K562 (cell line): ENCODE measurements around the gene LAMA3. TPM values are rescaled to one million over a fixed set of nuclear protein-coding genes. Genes with fewer than 3 reads are reported as not detected.

Experiments
- ATAC-seq: fragments of 200-7000 bp; cut with Tn5 transposase; 3 replicates; pipeline ENCODE4 v1.9.1; 2020; ENCODE audit warnings: moderate library complexity
- BruUV-seq: library from RNA; stranded (reverse); fragments of 400-500 nt; replicated peaks from 2 replicates; lab custom pipeline; 2021; lab: Mats Ljungman, UMichigan
- CTCF ChIA-PET: fragments of 300-600 bp; formaldehyde crosslinking; extraction: SDS; loops from one replicate; lab custom pipeline; 2021; ENCODE audit warnings: low intra/inter-chr PET ratio; lab: Yijun Ruan, JAX
- POLR2A ChIA-PET: fragments of 300-600, 350-650 bp; sonication (Branson Sonifier 250); formaldehyde crosslinking; extraction: SDS; loops from one replicate; lab custom pipeline; 2021; ENCODE audit warnings: antibody characterized with exemption, inconsistent platforms; lab: Yijun Ruan, JAX
- DNase-seq, 4 experiments: peaks; one replicate each; pipeline versions ENCODE4 v3.0.0 to v3.0.0-alpha.2; 2011 to 2018; ENCODE audit warnings: low spot score in 3 of 4, mixed read lengths in 3 of 4; ENCODE audit errors: extremely low read depth in 1 of 4
- FAIRE-seq: peaks from 2 replicates; lab custom pipeline; 2011; peaks lifted over from hg19 to GRCh38; lab: Jason Lieb, UNC
- H2AFZ ChIP-seq: 2 replicates; pipeline ENCODE4 v1.6.0; 2011; ENCODE audit warnings: low read depth, low read length, control low read depth, inconsistent platforms
- H3K27ac ChIP-seq: fragments of 200-600 bp; 3 replicates; pipeline ENCODE4 v1.8.0; 2011; ENCODE audit warnings: low read depth, mild to moderate bottlenecking, control low read depth, inconsistent platforms, low read length, moderate library complexity, mixed read lengths; ENCODE audit errors: extremely low read depth
- H3K27me3 ChIP-seq, 2 experiments: fragments of 300-600 bp in 1 of 2; 2 replicates in 1 of 2; 3 replicates in 1 of 2; pipeline versions ENCODE4 v1.6.0 to v1.8.0; 2011; ENCODE audit warnings: inconsistent platforms in 2 of 2, low read length in 2 of 2, mild to moderate bottlenecking in 1 of 2, mixed read lengths in 1 of 2, moderate library complexity in 1 of 2; ENCODE audit not compliant: control insufficient read depth in 2 of 2, insufficient read depth in 2 of 2
- H3K36me3 ChIP-seq: fragments of 300-600 bp; 3 replicates; pipeline ENCODE4 v1.8.0; 2011; ENCODE audit warnings: mild to moderate bottlenecking, low read length, inconsistent platforms; ENCODE audit not compliant: control insufficient read depth, insufficient read depth
- H3K4me1 ChIP-seq, 2 experiments: fragments of 200-600 bp in 1 of 2; replicated peaks in 1 of 2; 2 replicates in 1 of 2; 3 replicates in 1 of 2; pipeline versions ENCODE4 v1.5.1 to v1.8.0; 2011; ENCODE audit warnings: inconsistent platforms in 2 of 2, low read length in 2 of 2, mild to moderate bottlenecking in 1 of 2, mixed read lengths in 1 of 2, moderate library complexity in 1 of 2; ENCODE audit not compliant: control insufficient read depth in 2 of 2, insufficient read depth in 2 of 2
- H3K4me2 ChIP-seq: 2 replicates; pipeline ENCODE4 v1.6.1; 2011; ENCODE audit warnings: low read length, control low read depth, inconsistent platforms, mixed read lengths; ENCODE audit not compliant: insufficient read depth
- H3K4me3 ChIP-seq: fragments of 200-600 bp; sonication (generic), shearing (Covaris generic); 2 replicates; pipeline ENCODE4 v1.5.1; 2016; ENCODE audit warnings: control low read depth, inconsistent platforms
- H3K79me2 ChIP-seq: fragments of 200-600 bp; 3 replicates; pipeline ENCODE4 v1.8.0; 2011; ENCODE audit warnings: low read length, inconsistent platforms; ENCODE audit not compliant: control insufficient read depth, insufficient read depth
- H3K9ac ChIP-seq, 2 experiments: 2 replicates each; pipeline versions ENCODE4 v1.6.0 to v1.6.1; 2011; ENCODE audit warnings: low read depth in 2 of 2, low read length in 2 of 2, control low read depth in 1 of 2, inconsistent platforms in 1 of 2, mild to moderate bottlenecking in 1 of 2, mixed read lengths in 1 of 2; ENCODE audit not compliant: insufficient read depth in 1 of 2
- H3K9me1 ChIP-seq: one replicate; pipeline ENCODE4 v1.6.0; 2011; ENCODE audit warnings: inconsistent platforms, mild to moderate bottlenecking, low read length, moderate library complexity; ENCODE audit not compliant: control insufficient read depth, insufficient read depth
- H3K9me3 ChIP-seq: replicated peaks from 2 replicates; pipeline ENCODE4 v1.5.1; 2011; ENCODE audit warnings: low read depth, low read length, inconsistent platforms; ENCODE audit not compliant: control insufficient read depth, insufficient read depth
- H4K20me1 ChIP-seq: replicated peaks from 2 replicates; pipeline ENCODE4 v1.6.1; 2011; ENCODE audit warnings: low read length, inconsistent platforms, mixed read lengths; ENCODE audit not compliant: control insufficient read depth, insufficient read depth
- CBX8 ChIP-seq: fragments of 200-600 bp; sonication (generic); IDR thresholded peaks from 2 replicates; pipeline ENCODE4 v1.6.1; 2012; ENCODE audit warnings: borderline replicate concordance, mixed run types, low read depth, mild to moderate bottlenecking, moderate library complexity, mixed read lengths, low read length, control low read depth, inconsistent platforms; ENCODE audit not compliant: poor library complexity, severe bottlenecking; ENCODE audit errors: extremely low read depth
- POLR3G ChIP-seq: IDR thresholded peaks from 2 replicates; pipeline ENCODE4 v1.6.1; 2011; ENCODE audit not compliant: insufficient read length, insufficient replicate concordance; ENCODE audit errors: extremely low read depth
- WGBS: fragments of 100-300 bp; shearing (Covaris generic); methylation state at CpG from one replicate; pipeline ENCODE4 v1.1.6; 2016; ENCODE audit warnings: low coverage, mixed read lengths; ENCODE audit not compliant: insufficient coverage; ENCODE audit errors: missing lambda C conversion rate; 5-methylcytosine and 5-hydroxymethylcytosine counted together
- in situ Hi-C: fragments of 300-500 bp; cut with MboI; formaldehyde crosslinking; loops from 4 replicates; pipeline ENCODE4 v1.15.0; 2018; ENCODE audit warnings: inconsistent platforms, mixed read lengths
- intact Hi-C: fragments of 100-400 bp; cut with micrococcal nuclease; formaldehyde crosslinking; loops from 2 replicates; pipeline ENCODE4 v1.14.2; 2022
- polyA plus RNA-seq, 8 experiments: library from polyadenylated mRNA; depleted of rRNA in 4 of 8; stranded (reverse) in 5 of 8; unstranded in 3 of 8; fragments of >200 nt; fragmentation: Nextera tagmentation in 2 of 8; fragmentation: Illumina TruSeq in 1 of 8; extraction: Ambion mirVana in 2 of 8; extraction: Trizol in 1 of 8; gene quantifications; 2 replicates each; pipeline versions ENCODE4 v1.2.1 to v1.2.3, GENCODE V29; 2011 to 2014; ENCODE audit warnings: inconsistent platforms in 1 of 8, missing spikeins in 1 of 8
- total RNA-seq, 7 experiments: library from RNA; depleted of rRNA in 6 of 7; stranded (reverse); fragments of >200 nt in 6 of 7; fragmentation: Illumina TruSeq in 2 of 7; extraction: Trizol in 2 of 7; gene quantifications; 2 replicates each; pipeline versions ENCODE4 v1.2.1 to v1.2.3, GENCODE V29; 2011 to 2021; ENCODE audit warnings: low replicate concordance in 1 of 7
- TF ChIP-seq, protein P1 (sequence below): fragments of 450-650 bp; IDR thresholded peaks from 2 replicates; pipeline ENCODE4 v1.6.1; 2016; ENCODE audit warnings: missing biosample characterization, missing genetic modification characterization

Gene LAMA3
- total and polyA plus RNA-seq, 9 of the 15 experiments (the other 6 are each of a cell fraction or from before 2014, with no cell fraction given), result 0.07 TPM; not detected in 8

DNA sequence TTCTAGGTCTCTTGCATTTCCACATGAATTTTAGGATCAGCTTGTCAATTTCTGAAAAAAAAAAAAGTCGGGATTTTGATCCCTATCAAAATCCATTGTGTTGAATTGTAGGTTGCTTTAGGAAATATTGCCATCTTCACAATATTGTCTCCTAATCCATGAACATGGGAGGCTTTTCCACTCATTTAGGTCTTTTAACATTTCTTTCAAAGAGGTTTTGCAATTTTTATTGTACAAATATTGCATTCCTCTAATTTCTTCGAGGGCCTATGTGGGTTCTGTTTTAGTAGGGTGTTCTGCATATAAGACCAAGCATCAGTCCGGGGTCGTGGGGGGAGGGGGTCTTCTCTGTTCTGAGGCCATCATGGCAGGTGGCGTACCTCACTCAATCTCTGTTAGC is 725 bp upstream of the LAMA3 start:
- peaks cover 14 to 40% of the 10 kb centered on the region in 2 experiments; a peak in 4 of 5 replicates for H3K27me3 ChIP-seq
- POLR2A ChIA-PET, result interaction anchor here (0.6 kb wide), 1 partner anchor 160 kb away, joined by 3 read pairs; no protein-coding TSS in a partner anchor
- no peak overlapping the region for H3K4me3 ChIP-seq
- FAIRE-seq (no peak), DNase-seq (no peak), ATAC-seq (no peak)
- no TSS peak for BruUV-seq
- H3K79me2 ChIP-seq, result no peaks in the 10 kb centered on the region
- H3K4me1 ChIP-seq, result peaks cover 0 to 15% of the 10 kb centered on the region in 2 experiments; a peak in 2 of 5 replicates
- in situ Hi-C loops (no loop called here), intact Hi-C loops (no loop called here)
- CTCF ChIA-PET, result no interaction called here
- no peaks in the 10 kb centered on the region for H4K20me1 ChIP-seq
- no peak overlapping the region for H3K27ac ChIP-seq
- no peaks in the 10 kb centered on the region for H3K36me3 ChIP-seq
- no peaks in the 10 kb centered on the region for H3K9me1 ChIP-seq
- H3K9me3 ChIP-seq, result no peaks in the 10 kb centered on the region
- no peak overlapping the region for H3K9ac ChIP-seq
- H3K4me2 ChIP-seq, result no peak overlapping the region
- 2% methylated on average over 5 of the region's 5 CpGs for whole genome bisulfite sequencing
- TF ChIP-seq, protein P1, sequence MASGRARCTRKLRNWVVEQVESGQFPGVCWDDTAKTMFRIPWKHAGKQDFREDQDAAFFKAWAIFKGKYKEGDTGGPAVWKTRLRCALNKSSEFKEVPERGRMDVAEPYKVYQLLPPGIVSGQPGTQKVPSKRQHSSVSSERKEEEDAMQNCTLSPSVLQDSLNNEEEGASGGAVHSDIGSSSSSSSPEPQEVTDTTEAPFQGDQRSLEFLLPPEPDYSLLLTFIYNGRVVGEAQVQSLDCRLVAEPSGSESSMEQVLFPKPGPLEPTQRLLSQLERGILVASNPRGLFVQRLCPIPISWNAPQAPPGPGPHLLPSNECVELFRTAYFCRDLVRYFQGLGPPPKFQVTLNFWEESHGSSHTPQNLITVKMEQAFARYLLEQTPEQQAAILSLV (tag), result no peak
- TF ChIP-seq POLR3G (no peak), CBX8 (peak; percentile 46)
- H2AFZ ChIP-seq, result no peak overlapping the region
